Measurements from ENCODE around the gene ZNF593OS.

ZNF593OS gene

DNA sequence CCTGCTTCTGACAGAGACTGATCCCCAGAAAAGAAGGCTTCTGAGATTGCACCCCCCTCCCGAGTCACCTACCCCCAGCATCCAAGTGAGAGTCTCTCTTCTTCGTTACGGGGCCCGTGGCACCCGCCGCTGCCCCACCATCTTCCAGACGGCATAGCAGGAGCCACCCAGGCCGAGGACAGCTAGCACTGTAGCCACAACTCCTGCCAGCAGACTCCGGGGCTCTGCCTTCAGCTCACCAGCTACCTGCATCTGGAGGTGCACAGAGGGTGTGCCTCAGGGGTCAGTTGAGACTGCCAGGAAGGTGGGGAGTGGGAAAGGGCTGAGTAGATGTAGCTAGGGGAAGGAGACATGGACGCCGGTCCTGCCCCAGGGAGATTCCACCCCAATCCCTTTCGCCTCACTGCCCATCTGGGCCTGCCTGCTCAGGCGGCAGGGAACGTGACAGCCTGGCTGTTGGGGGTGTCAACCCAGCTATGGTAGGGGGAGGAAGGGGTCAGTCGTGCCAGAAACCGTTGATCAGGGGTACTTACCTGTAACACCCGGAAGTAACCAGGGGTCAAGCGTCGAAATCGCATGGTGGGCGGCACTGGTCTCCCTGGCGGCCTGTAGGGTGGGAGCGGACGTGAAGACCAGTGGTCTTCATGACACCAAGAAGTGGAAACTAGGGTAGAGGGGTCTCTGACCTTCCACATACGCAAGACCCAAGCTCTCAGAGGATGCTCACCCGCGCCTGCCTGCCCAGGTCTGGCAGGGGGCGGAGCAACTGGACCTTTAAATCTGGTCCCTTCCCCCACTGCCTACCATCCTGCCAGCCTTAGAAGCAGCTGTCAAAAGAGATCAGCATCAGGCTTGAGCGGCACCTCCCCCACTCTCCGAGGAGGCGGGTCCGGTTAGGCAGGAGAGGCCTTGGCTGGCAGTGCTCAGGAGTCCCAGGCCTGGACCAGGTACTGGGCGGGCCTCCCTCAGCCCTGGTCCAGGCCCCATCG lies at the start of gene ZNF593OS:
Gene ZNF593OS (minus strand): TSS at position 749 of the 989 bp plus-strand sequence. CDS start 171 bp downstream, at position 578.
- DNase-seq, result no peak

DNA sequence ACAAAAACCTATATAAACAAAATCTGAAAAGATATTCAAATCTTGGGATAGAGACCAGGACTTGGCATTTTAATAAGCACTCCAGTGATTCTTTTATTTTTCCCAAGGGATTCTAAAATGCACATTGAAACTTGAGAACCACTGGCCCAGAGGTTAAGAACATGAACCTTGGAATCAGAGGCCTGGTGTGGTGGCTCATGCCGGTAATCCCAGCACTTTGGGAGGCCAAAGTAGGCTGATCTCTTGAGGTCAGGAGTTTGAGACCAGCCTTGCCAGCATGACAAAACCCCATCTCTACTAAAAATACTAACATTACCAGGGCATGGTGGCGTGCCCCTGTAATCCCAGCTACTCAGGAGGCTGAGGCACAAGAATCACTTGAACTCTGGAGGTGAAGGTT lies 49.5 kb upstream of the ZNF593OS start:
- no peak for DNase-seq

DNA sequence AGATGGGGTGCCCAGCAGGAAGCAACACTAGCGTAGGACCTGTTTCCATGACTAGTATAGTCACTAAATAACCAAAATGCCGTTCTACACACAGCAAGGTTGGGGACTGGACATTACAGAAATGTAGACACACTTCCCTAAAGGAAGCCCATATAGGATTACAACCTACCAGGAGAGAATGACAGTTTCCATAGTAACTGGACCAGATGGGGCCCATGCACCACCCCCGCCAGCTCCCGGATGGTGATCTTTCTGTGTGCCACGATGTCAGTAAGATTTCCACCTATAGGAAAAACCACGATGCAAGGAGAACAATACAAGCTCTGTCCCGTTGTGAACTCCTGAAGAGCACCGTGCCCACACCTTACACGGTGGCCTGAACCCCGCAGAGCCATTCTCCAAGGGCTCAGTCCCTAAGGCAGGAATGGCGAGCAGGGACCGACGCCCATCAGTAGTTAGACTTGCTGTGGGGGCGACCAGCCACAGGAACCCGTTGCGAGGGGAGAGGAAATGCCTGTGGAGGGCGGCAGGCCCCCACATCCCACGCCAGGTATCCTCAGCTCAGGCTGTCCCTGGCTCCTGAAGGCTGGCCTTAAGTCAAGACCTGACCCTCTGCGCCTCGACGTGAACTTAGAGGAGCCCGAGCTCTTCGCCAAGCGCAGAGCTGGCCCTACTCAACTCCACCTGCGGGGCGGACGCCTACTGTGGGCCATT lies 48.7 kb upstream of the ZNF593OS start:
- DNase-seq, result no peak

DNA sequence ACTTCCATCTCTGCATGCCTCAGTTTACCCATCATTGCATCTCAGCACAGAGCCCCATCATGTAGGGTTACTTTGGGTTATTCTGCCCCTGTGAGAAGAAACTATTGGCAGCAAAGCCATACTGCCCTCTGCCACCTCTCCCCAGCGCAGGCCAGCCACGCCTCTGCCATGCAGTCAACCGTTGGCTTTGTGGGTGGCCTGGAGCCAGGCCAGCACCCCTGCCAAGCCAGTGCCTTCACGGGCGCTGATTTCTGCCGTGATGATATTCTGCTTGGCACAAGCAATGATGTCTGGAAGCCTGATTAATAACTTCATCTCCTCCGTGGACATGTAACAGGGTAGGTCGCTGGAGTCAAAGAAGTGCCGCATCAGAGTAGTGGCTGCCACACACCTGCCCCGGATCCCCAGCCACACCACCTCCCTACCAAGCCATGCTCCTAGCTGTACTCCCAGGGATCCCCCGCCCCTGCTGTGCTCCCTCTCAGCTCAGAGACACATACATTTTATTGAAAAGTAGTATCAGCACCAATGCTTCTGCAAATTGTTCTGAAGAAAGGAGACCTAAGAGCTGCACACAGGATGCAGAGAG lies 47.4 kb upstream of the ZNF593OS start:
- DNase-seq, result no peak

DNA sequence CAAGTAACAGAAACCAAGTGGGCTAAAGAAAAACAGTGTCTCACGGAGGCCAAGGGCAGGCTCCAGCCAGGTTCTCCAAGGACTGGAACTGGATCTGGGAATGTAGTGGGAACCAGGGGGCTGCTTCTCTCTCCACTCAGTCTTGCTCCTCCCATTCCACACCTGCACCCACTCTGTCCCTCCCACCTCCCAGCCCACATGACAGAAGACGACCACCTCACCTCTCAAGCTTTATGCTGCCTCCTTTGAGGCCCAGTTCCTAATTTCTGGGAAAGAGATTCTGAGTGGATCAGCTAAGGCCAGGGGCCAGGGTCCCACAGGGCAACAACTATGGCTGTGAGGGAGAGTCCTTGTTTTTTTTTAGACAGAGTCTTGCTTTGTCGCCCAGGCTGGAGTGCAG lies 43.6 kb upstream of the ZNF593OS start:
- DNase-seq, result no peak

DNA sequence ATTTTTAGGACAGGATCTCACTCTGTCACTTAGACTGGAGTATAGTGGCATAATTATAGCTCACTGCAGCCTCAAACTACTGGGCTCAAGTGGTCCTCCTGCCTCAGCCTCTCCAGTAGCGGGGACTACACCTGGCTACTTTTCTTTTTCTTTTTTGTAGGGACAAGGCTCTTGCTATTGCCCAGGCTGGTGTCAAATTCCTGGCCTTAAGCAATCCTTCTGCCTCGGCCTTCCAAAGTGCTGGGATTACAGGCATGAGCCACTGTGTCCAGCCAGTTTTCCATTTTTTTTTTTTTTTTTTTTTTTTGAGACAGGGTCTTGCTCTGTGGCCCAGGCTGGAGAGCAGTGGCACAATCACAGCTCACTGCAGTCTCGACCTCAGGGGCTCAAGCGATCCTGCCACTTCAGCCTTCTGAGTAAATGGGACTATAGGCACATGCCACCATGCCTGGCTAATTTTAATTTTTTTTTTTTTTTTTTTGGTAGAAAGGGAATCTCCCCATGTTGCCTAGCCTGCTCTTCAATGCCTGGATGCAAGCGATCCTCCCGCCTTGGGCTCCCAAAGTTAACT lies 41.8 kb upstream of the ZNF593OS start:
- no peak for DNase-seq

DNA sequence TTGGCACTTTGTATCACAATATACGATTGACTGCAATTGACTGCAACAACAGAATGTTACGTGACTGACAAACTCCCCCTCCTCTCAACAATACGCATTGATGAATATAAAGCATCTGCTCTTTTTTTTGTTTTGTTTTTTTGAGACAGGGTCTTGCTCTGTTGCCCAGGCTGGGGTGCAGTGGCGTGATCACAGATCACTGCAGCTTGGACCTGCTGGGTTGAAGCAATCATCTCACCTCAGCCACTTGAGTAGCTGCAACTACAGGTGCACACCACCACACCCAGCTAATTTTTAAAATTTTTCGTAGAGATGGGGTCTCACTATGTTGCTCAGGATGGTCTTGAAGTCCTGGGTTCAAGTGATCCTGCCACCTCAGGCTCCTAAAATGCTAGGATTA lies 41.1 kb upstream of the ZNF593OS start:
- no peak for DNase-seq

DNA sequence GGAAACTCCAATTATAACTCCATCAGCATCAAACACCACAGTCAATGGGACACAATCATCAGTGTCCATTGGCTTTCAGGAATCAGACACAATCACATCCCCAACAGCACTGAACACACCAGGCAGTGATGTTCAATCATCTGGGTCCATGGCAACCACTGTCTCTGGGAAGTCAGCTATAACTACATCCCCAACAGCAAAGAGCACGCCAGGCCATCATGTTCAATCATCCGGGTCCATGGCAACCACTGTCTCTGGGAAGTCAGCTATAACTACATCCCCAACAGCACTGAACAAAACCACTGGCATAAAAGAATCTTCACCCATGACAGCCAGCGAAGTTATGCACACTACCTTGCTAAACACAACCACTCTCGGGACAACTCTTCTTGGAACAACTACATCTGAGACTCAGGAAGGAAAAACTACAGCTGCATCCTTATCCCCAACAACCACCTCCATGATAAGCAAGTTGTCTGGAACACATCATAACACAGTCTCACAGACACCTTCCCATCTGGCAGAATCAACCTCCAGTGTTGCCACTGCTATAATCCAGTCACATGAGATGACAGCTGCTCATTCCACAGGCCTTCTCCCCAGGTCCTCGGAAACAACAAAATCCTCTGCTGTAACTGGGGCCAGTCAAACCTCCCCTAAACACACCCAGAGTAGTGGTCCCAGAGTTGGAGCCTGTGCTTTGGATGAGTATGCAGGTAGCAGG lies 38.7 kb upstream of the ZNF593OS start:
- DNase-seq, result no peak

DNA sequence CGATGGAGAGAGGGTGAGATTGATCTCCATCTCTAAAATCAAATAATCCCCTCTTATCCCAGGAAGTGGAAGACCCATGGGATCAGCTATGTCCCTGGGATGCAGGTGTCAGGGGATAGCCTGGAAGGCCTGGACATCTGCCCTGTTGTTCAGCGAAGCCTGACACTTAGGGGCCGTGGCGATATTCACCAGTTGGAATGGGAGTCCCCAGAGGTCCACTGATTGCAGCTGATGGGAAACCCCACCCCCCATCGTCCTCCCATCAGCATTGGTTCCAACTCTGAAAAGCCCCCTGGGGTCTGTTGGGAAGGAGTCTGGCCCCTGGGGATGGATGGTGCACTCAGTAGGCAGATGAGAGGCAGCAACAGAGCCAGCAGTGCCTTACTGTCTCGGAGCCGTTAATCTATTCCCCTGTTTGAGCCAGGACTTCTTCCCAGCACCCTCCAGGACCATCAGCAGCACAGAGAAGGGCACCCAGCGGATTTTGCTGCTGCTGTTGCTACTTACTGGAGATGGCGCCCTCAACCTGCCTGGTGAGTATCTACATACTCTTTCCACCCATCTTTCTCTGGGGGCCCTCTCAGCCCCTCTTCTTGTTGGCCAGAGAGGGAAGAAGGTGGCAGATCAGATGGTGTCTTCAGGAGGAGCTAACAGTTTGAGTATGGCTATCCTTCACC lies 32.1 kb upstream of the ZNF593OS start:
- DNase-seq, result no peak

DNA sequence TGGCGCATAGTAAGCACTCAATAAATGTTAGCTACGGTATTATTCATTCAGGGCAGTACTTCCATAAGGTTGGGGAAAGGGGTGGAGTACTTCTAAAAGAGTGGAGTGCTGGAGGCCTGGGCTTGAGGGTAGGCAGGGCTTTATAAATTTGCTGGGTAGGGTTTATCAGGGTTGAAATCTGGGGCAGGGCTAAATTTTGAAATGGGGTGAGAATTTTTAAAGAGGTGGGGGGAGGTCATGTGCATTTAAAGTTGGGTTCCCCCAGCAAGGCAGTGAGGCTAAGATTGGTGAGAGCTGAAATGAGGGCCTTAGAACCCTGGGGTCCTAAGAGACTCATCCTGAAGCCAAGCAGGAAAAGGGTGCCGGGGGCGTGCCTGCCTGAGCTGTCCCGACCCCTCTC lies 28.8 kb upstream of the ZNF593OS start:
- no peak for DNase-seq

DNA sequence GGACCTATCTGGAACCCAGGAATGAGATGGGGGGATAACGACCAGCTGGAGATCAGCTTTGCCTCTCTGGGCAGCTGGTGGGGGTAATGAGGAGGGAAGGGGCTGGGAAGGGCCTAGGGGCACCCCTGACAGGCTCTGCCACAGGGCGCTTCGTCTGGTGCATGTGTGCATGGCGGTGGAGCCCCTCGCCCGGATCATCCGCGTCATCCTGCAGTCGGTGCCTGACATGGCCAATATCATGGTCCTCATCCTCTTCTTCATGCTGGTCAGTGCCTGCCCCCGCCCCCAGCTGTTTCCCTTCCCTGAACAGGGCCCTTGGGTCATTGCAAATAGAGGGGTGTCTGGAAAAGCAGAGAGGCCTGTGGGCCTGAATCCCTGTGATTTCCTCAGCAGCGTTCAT lies 26.2 kb upstream of the ZNF593OS start:
- DNase-seq, result no peak

DNA sequence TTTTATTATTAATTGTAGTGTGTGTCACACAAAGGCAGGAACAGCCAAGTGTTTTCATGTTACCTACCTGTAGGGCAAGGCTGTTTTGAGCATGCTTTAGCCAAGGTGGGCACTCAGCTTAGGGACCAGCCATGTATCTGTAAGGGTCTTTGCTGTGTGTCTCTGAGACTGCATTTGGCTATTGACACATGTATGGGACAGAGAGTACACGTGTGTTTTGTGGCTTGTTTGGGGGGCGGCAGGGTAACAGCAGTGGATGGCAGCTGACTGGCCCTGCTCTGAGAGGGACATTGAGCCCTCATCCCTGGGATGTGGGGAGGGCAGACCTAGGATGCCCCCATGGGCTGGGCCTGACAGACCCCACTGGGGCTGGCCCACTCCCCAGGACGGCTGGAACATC lies 25.7 kb upstream of the ZNF593OS start:
- no peak for DNase-seq

DNA sequence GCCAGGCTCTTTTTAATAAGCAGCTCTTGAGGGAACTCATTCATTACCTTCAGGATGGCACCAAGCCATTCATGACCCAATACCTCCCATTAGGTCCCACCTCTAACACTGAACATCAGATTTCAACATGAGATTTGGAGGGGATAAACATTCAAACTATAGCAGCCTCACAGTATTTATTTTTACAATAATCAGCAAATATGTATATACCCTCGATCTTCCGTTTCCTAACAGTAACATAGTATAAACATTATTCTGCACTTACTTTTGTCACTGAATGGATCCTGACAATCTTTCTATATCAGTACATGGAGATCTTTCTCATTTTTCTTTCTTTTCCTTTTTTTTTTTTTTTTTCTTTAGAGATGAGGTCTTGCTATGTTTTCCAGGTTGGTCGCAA lies 24.2 kb upstream of the ZNF593OS start:
- DNase-seq, result no peak

DNA sequence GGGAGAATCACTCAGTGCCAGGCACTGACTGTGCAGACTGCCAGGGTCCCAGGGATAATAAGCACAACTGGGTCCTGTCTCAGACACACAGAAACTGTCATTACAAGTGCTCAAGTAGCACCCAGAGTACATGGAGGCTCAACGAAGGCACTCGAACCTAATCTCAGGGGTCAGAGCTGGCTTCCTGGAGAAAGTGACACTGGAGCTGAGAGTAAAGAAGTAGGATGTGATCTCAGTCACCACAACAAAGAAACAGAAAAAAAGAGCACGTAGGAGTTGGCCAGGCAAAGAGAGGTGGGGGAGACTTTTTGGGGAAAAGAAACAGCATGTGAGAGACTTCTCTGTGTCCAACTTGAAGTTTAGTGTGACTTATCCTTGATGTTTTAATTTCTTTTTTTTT lies 20.1 kb upstream of the ZNF593OS start:
- no peak for DNase-seq

DNA sequence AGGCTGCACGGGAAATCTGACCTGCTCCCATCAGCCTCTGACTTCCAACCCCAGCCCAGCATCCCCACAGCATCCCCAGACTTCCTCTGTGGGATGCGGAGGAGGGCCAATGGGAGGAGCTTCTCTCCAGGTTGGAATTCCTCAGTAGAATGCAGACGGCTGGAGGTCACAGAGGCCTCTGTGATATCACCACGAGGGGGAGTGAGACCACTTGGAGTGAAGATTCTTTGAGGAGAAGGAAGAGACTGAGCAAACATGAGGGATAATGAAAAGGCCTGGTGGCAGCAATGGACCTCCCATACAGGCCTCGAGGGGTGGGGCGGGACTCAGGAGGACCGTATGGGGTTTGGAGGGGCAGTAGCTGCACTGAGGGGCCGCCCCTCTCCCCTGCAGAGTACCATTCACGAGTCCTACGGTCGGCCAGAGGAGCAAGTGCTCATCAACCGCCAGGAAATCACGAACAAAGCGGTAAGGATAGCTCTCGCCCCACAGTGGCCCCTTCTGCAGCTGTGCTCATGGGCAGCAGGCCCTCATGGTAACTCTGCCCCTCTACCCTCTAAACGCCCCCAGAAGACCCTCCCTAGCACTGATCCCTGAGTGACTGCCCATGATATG lies 18.8 kb upstream of the ZNF593OS start, which contains the start of gene CATSPER4:
Gene CATSPER4 (plus strand): TSS at position 230 of the 615 bp plus-strand sequence. CDS start 26 bp downstream, at position 256.
- no peak for DNase-seq

DNA sequence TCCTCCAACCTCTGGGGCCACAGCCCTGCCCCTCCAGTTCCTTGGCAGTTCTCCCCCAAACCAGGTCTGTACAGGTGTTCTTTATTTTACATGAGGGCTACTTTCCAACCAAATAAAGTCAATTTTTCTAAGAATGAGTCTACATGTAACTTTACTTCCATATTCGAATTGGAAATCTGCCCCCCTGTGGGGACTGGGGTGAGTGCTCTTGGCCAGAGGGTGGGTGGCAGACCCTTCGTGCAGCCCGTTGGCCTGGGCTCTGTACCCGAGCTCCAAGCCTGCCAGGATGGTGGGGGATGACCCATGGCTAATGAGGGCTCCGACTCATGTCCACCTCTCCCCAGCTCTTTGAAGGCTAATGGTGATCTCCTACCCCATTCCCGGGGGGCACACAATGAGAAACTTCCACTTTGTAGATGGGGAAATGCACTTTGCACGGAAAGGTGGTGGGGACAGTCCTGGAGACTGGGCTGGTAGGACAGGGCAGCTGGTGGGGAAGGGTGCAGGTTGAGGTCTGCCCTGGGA lies 18.2 kb upstream of the ZNF593OS start:
- DNase-seq, result no peak

DNA sequence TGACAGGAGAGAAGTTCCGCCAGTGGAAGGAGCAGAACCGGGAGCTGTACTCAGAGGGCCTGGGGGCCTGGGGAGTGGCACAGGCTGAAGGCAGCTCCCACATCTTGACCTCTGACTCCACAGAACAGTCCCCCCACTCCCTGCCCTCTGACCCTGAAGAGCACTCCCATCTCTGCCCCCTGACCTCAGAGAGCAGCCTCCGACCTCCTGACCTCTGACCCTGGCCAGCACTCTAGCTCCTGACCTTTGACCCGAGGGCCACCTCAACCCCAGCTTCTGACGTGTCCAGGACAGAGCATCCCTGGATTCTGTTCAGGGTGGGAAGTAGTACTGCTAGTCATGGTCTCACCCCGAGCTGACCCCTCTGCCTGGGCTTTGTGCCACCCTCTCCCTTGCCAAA lies 17.7 kb upstream of the ZNF593OS start:
- DNase-seq, result no peak

DNA sequence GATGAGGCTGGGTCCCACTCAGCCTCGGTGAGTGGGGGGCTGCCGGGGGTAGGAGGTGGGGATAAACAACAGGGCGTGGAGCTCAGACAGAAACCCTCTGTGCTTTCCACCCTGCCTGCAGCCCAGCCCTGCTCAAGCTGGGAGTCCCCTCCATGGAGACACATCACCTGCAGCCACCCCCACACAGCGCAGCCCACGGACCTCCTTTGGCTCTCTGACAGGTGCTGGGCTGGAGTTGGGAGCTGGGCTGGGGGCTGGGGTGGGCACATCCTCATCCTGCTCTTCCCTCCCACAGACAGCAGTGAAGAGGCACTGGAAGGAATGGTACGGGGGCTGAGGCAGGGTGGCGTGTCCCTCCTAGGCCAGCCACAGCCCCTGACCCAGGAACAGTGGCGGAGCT lies 16.8 kb upstream of the ZNF593OS start:
- no peak for DNase-seq

DNA sequence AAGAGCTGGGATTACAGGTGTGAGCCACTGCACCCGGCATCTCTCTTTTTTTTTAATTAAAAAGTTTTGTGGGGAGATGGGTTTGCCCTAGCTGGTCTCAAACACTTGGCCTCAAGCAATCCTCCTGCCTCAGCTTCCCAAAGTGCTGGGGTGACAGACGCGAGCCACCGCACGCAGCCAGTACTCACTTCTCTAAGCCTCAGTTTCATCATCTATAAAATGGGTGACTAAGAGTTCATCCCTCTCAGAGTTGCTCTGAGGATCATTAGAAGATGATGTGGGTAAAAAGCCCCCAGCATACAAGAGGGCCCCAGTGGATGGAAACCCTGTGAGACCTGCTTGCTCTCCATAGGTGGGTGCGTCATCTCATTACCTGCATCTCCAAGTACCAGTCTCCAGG lies 16.2 kb upstream of the ZNF593OS start:
- no peak for DNase-seq

DNA sequence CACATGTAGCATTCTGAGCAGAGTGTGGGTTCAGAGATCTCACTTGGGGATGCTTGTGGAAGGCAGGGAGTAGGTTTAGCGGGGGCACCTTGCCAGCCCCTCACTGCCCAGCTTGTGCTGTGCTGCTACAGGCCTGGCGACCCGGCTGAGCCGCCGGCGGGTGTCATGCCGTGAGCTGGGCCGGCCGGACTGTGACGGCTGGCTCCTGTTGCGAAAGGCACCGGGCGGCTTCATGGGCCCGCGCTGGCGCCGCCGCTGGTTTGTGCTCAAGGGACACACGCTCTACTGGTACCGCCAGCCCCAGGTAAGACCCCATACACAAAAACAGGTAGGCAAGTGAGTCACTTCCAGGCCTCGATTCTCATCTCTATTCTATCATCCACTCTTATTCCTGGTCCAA lies 13.3 kb upstream of the ZNF593OS start:
- no peak for DNase-seq

DNA sequence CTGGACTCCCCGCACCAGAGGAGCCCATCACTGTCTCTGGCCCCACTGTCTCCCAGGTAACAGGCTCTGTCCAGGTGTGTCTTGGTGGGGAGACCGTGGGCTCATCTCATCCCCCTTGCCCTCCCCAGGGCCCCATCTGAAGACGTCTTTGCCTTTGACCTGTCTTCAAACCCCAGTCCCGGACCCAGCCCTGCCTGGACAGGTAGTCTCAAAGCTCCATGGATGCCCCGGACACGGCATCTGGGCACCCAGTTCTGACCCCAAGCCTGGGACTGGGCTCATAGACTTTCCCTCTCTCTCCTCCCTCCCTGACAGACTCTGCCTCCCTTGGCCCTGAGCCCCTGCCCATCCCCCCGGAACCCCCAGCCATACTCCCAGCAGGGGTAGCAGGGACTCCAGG lies 12.5 kb upstream of the ZNF593OS start:
- no peak for DNase-seq

Measured in activated gamma-delta T cell treated with Interleukin-2 at 50 U/mL for 16 hours (primary cell).